ENCODE measurements around the gene NUTM2F. TPM values are rescaled to one million over a fixed set of nuclear protein-coding genes. Genes with fewer than 3 reads are reported as not detected.
"Not testable (repeated sequence)": the region's sequence is repeated elsewhere in the genome, so short reads cannot be mapped to it uniquely, and the experiment has no call there.

Gene NUTM2F
- total and polyA plus RNA-seq, 4 donors: not detected

GRCh38 chr9:94351901-94352723 is 23.7 kb upstream of the NUTM2F start:
- H3K27ac ChIP-seq (ENCODE audit: low read depth in 1 of 2, low read length in 2 of 2); DNase-seq; ATAC-seq (ENCODE audit: low FRiP score); H3K4me1 ChIP-seq (ENCODE audit: control insufficient read depth in 1 of 2, insufficient read depth in 2 of 2, low read length in 2 of 2); H3K4me3 ChIP-seq (ENCODE audit: low read length in 2 of 2); H3K27me3 ChIP-seq (ENCODE audit: control insufficient read depth in 1 of 2, insufficient read depth in 2 of 2, low read length in 1 of 2); H3K9me3 ChIP-seq (ENCODE audit: control insufficient read depth, low read length); intact Hi-C loops (cut with DNase I); H3K36me3 ChIP-seq (ENCODE audit: control insufficient read depth in 1 of 2, insufficient read depth in 2 of 2, low read length in 1 of 2): not testable (repeated sequence)
- WGBS, 2 donors: 97% methylated on average over 1 of the region's 4 CpGs; no CpG with 5 or more reads in 1 of the 2 donors

GRCh38 chr9:94348754-94349153 is 20.3 kb upstream of the NUTM2F start:
- H3K27me3 ChIP-seq (ENCODE audit: control insufficient read depth in 1 of 2, insufficient read depth in 2 of 2, low read length in 1 of 2); intact Hi-C loops (cut with DNase I); H3K4me1 ChIP-seq (ENCODE audit: control insufficient read depth in 1 of 2, insufficient read depth in 2 of 2, low read length in 2 of 2); ATAC-seq (ENCODE audit: low FRiP score); DNase-seq; H3K9me3 ChIP-seq (ENCODE audit: control insufficient read depth, low read length); H3K36me3 ChIP-seq (ENCODE audit: control insufficient read depth in 1 of 2, insufficient read depth in 2 of 2, low read length in 1 of 2); H3K27ac ChIP-seq (ENCODE audit: low read depth in 1 of 2, low read length in 2 of 2); H3K4me3 ChIP-seq (ENCODE audit: low read length in 2 of 2): not testable (repeated sequence)
- no CpG with 5 or more reads among the region's 3 CpGs for WGBS, 2 donors

- H3K9me3 ChIP-seq (ENCODE audit: control insufficient read depth, low read length); H3K27me3 ChIP-seq (ENCODE audit: control insufficient read depth in 1 of 2, insufficient read depth in 2 of 2, low read length in 1 of 2); ATAC-seq (ENCODE audit: low FRiP score); intact Hi-C loops (cut with DNase I); H3K36me3 ChIP-seq (ENCODE audit: control insufficient read depth in 1 of 2, insufficient read depth in 2 of 2, low read length in 1 of 2); H3K4me1 ChIP-seq (ENCODE audit: control insufficient read depth in 1 of 2, insufficient read depth in 2 of 2, low read length in 2 of 2); DNase-seq; H3K27ac ChIP-seq (ENCODE audit: low read depth in 1 of 2, low read length in 2 of 2); H3K4me3 ChIP-seq (ENCODE audit: low read length in 2 of 2): not testable (repeated sequence)
- 95% methylated on average over 13 to 16 of the region's 16 CpGs for WGBS, 2 donors
Observed at GRCh38 chr9:94347451-94347850, 19.0 kb upstream of the NUTM2F start.

GRCh38 chr9:94341703-94342102 is 13.3 kb upstream of the NUTM2F start:
- H3K9me3 ChIP-seq (ENCODE audit: control insufficient read depth, low read length); intact Hi-C loops (cut with DNase I); H3K27ac ChIP-seq (ENCODE audit: low read depth in 1 of 2, low read length in 2 of 2); H3K4me3 ChIP-seq (ENCODE audit: low read length in 2 of 2); H3K4me1 ChIP-seq (ENCODE audit: control insufficient read depth in 1 of 2, insufficient read depth in 2 of 2, low read length in 2 of 2); DNase-seq; H3K27me3 ChIP-seq (ENCODE audit: control insufficient read depth in 1 of 2, insufficient read depth in 2 of 2, low read length in 1 of 2); ATAC-seq (ENCODE audit: low FRiP score); H3K36me3 ChIP-seq (ENCODE audit: control insufficient read depth in 1 of 2, insufficient read depth in 2 of 2, low read length in 1 of 2): not testable (repeated sequence)
- WGBS, 2 donors: 85 to 96% methylated on average over 2 of the region's 2 CpGs

GRCh38 chr9:94340750-94341149 is 12.3 kb upstream of the NUTM2F start:
- H3K27me3 ChIP-seq (ENCODE audit: control insufficient read depth in 1 of 2, insufficient read depth in 2 of 2, low read length in 1 of 2); DNase-seq; H3K4me3 ChIP-seq (ENCODE audit: low read length in 2 of 2); H3K36me3 ChIP-seq (ENCODE audit: control insufficient read depth in 1 of 2, insufficient read depth in 2 of 2, low read length in 1 of 2); H3K4me1 ChIP-seq (ENCODE audit: control insufficient read depth in 1 of 2, insufficient read depth in 2 of 2, low read length in 2 of 2); H3K27ac ChIP-seq (ENCODE audit: low read depth in 1 of 2, low read length in 2 of 2); H3K9me3 ChIP-seq (ENCODE audit: control insufficient read depth, low read length); ATAC-seq (ENCODE audit: low FRiP score); intact Hi-C loops (cut with DNase I): not testable (repeated sequence)
- 67 to 96% methylated on average over 5 of the region's 6 CpGs for WGBS, 2 donors

GRCh38 chr9:94339657-94340056 is 11.2 kb upstream of the NUTM2F start:
- H3K4me1 ChIP-seq (ENCODE audit: control insufficient read depth in 1 of 2, insufficient read depth in 2 of 2, low read length in 2 of 2); H3K36me3 ChIP-seq (ENCODE audit: control insufficient read depth in 1 of 2, insufficient read depth in 2 of 2, low read length in 1 of 2); H3K9me3 ChIP-seq (ENCODE audit: control insufficient read depth, low read length); DNase-seq; H3K27me3 ChIP-seq (ENCODE audit: control insufficient read depth in 1 of 2, insufficient read depth in 2 of 2, low read length in 1 of 2); ATAC-seq (ENCODE audit: low FRiP score); H3K27ac ChIP-seq (ENCODE audit: low read depth in 1 of 2, low read length in 2 of 2); H3K4me3 ChIP-seq (ENCODE audit: low read length in 2 of 2); intact Hi-C loops (cut with DNase I): not testable (repeated sequence)
- WGBS, 2 donors: 88 to 92% methylated on average over 6 of the region's 6 CpGs

GRCh38 chr9:94338723-94339122 is 10.3 kb upstream of the NUTM2F start:
- H3K9me3 ChIP-seq (ENCODE audit: control insufficient read depth, low read length); H3K27me3 ChIP-seq (ENCODE audit: control insufficient read depth in 1 of 2, insufficient read depth in 2 of 2, low read length in 1 of 2); H3K27ac ChIP-seq (ENCODE audit: low read depth in 1 of 2, low read length in 2 of 2); H3K4me3 ChIP-seq (ENCODE audit: low read length in 2 of 2); ATAC-seq (ENCODE audit: low FRiP score); intact Hi-C loops (cut with DNase I); H3K4me1 ChIP-seq (ENCODE audit: control insufficient read depth in 1 of 2, insufficient read depth in 2 of 2, low read length in 2 of 2); H3K36me3 ChIP-seq (ENCODE audit: control insufficient read depth in 1 of 2, insufficient read depth in 2 of 2, low read length in 1 of 2); DNase-seq: not testable (repeated sequence)
- 48 to 51% methylated on average over 7 of the region's 7 CpGs for WGBS, 2 donors

- H3K36me3 ChIP-seq (ENCODE audit: control insufficient read depth in 1 of 2, insufficient read depth in 2 of 2, low read length in 1 of 2); H3K27ac ChIP-seq (ENCODE audit: low read depth in 1 of 2, low read length in 2 of 2); H3K4me3 ChIP-seq (ENCODE audit: low read length in 2 of 2); DNase-seq; H3K27me3 ChIP-seq (ENCODE audit: control insufficient read depth in 1 of 2, insufficient read depth in 2 of 2, low read length in 1 of 2); H3K4me1 ChIP-seq (ENCODE audit: control insufficient read depth in 1 of 2, insufficient read depth in 2 of 2, low read length in 2 of 2); intact Hi-C loops (cut with DNase I); H3K9me3 ChIP-seq (ENCODE audit: control insufficient read depth, low read length); ATAC-seq (ENCODE audit: low FRiP score): not testable (repeated sequence)
- 47 to 63% methylated on average over 3 to 4 of the region's 4 CpGs for WGBS, 2 donors
Observed at GRCh38 chr9:94336445-94336844, 8.0 kb upstream of the NUTM2F start.

- 77 to 83% methylated on average over 13 to 15 of the region's 16 CpGs for WGBS, 2 donors
- H3K4me1 ChIP-seq (ENCODE audit: control insufficient read depth in 1 of 2, insufficient read depth in 2 of 2, low read length in 2 of 2); intact Hi-C loops (cut with DNase I); H3K4me3 ChIP-seq (ENCODE audit: low read length in 2 of 2); H3K36me3 ChIP-seq (ENCODE audit: control insufficient read depth in 1 of 2, insufficient read depth in 2 of 2, low read length in 1 of 2); H3K27ac ChIP-seq (ENCODE audit: low read depth in 1 of 2, low read length in 2 of 2); ATAC-seq (ENCODE audit: low FRiP score); H3K27me3 ChIP-seq (ENCODE audit: control insufficient read depth in 1 of 2, insufficient read depth in 2 of 2, low read length in 1 of 2); H3K9me3 ChIP-seq (ENCODE audit: control insufficient read depth, low read length); DNase-seq: not testable (repeated sequence)
Observed at GRCh38 chr9:94325583-94325982, 2.9 kb downstream of the NUTM2F start.
